ENCODE results near the gene SRA1.

DNA sequence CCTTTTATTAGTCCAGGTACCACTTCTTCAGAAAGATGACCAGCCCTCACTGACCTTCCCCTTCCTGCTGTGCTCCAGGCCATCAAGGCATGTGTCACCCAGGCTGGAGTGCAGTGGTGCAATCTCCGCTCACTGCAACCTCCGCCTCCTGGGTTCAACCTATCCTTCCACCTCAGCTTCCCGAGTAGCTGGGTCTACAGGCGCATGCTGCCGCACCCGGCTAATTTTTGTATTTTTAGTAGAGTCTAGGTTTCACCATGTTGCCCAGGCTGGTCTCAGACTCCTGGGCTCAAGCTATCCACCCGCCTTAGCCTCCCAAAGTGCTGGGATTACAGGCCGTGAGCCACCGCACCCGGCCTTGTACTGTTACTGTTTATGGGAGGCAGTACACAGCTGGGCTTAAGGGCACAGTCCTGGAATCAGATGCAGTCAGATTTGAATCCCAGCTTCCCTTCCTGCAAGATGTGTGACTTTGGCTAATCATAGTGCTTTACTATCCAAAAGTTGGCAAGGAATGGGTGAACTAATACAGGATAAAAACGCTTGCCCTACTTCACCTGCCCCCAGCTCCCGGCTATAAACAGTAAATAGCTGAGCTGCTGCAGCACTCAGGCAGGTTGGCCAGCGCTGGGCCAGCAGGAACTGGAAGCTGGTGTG lies 10.3 kb downstream of the SRA1 start:
- TF ChIP-seq POLR2A (IDR thresholded peaks at IDR 0.05; ENCODE audit: insufficient read depth in 1 of 2, low read depth in 2 of 2, low read length in 2 of 2) = peak in 1 of 2 experiments; percentile 67; a peak in 1 of 4 replicates
- no peak for TF ChIP-seq MAZ (IDR thresholded peaks at IDR 0.05; ENCODE audit: borderline replicate concordance, low read depth, low read length)
- no peak; the same call in 1 of the 2 replicates for TF ChIP-seq MAZ (CRISPR knock-in tag; IDR thresholded peaks at IDR 0.05; ENCODE audit: low read depth)
- peak in 1 of 2 experiments; percentile 40; a peak in 1 of 4 replicates for TF ChIP-seq EP300 (IDR thresholded peaks at IDR 0.05; ENCODE audit: low read depth in 2 of 2, low read length in 2 of 2)
- no peak for TF ChIP-seq EP300 (CRISPR knock-in tag; IDR thresholded peaks at IDR 0.05; ENCODE audit: borderline replicate concordance)
- no peak for TF ChIP-seq ZHX1 (CRISPR knock-in tag; IDR thresholded peaks at IDR 0.05; ENCODE audit: low read depth)
- TF ChIP-seq ZZZ3 (CRISPR knock-in tag; IDR thresholded peaks at IDR 0.05; ENCODE audit: borderline replicate concordance) = no peak
- TF ChIP-seq SOX5 (CRISPR knock-in tag; IDR thresholded peaks at IDR 0.05; ENCODE audit: borderline replicate concordance) = no peak
- no peak for TF ChIP-seq BCLAF1 (IDR thresholded peaks at IDR 0.05)
- no peak for TF ChIP-seq ZNF253 (CRISPR knock-in tag; IDR thresholded peaks at IDR 0.05; ENCODE audit: borderline replicate concordance)
- no peak for TF ChIP-seq BCL3 (CRISPR knock-in tag; IDR thresholded peaks at IDR 0.05)
- TF ChIP-seq, protein P1, sequence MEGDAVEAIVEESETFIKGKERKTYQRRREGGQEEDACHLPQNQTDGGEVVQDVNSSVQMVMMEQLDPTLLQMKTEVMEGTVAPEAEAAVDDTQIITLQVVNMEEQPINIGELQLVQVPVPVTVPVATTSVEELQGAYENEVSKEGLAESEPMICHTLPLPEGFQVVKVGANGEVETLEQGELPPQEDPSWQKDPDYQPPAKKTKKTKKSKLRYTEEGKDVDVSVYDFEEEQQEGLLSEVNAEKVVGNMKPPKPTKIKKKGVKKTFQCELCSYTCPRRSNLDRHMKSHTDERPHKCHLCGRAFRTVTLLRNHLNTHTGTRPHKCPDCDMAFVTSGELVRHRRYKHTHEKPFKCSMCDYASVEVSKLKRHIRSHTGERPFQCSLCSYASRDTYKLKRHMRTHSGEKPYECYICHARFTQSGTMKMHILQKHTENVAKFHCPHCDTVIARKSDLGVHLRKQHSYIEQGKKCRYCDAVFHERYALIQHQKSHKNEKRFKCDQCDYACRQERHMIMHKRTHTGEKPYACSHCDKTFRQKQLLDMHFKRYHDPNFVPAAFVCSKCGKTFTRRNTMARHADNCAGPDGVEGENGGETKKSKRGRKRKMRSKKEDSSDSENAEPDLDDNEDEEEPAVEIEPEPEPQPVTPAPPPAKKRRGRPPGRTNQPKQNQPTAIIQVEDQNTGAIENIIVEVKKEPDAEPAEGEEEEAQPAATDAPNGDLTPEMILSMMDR (CRISPR knock-in tag; IDR thresholded peaks at IDR 0.05) = no peak
- no peak for TF ChIP-seq EZH2 (conservative IDR thresholded peaks at IDR 0.05; ENCODE audit: low read depth, low read length)

All from HepG2 (cell line).